IPS-18a (cell line): ENCODE measurements around the gene CTTN.
"Not testable (repeated sequence)": the region's sequence is repeated elsewhere in the genome, so short reads cannot be mapped to it uniquely, and the experiment has no call there.

ENCODE experiments used
- H3K27ac ChIP-seq: one replicate; pipeline ENCODE4 v1.5.1; 2013; ENCODE audit warnings: low read length
- H3K27me3 ChIP-seq: one replicate; pipeline ENCODE4 v1.6.1; 2013; ENCODE audit warnings: mild to moderate bottlenecking, low read length; ENCODE audit not compliant: control insufficient read depth, insufficient read depth
- H3K36me3 ChIP-seq: one replicate; pipeline ENCODE4 v1.6.1; 2013; ENCODE audit warnings: low read depth, low read length; ENCODE audit not compliant: control insufficient read depth
- H3K4me1 ChIP-seq: one replicate; pipeline ENCODE4 v1.6.1; 2013; ENCODE audit warnings: low read depth, low read length; ENCODE audit not compliant: control insufficient read depth
- H3K4me3 ChIP-seq: one replicate; pipeline ENCODE4 v1.5.1; 2013; ENCODE audit warnings: low read length
- H3K9ac ChIP-seq: one replicate; pipeline ENCODE4 v1.6.1; 2013; ENCODE audit warnings: mild to moderate bottlenecking, low read length, moderate library complexity
- H3K9me3 ChIP-seq: one replicate; pipeline ENCODE4 v1.6.1; 2013; ENCODE audit warnings: low read depth, low read length; ENCODE audit not compliant: control insufficient read depth

Gene CTTN

DNA sequence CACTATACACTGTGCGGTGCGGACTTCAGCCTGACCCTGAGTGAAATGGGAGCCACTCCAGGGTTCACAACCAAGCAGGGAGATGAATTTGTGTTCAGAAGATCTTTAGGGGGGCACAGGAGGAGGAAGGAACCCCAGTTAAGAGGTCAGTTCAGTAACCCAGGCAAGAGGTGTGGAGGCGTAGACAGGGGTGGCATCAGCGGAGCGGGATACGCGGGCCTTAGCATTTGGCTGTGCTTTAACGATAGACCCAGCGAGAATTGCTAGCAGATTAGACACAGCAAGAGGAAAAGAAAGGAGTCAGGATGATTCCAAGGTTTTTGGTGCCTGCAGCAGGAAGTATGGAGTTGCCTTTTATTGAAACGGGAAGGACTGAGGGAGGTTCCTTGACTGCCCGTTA lies 46.8 kb downstream of the CTTN start:
- H3K4me3 ChIP-seq: no peak overlapping the region
- H3K9ac ChIP-seq: no peak overlapping the region
- H3K27me3 ChIP-seq: no peaks in the 10 kb centered on the region
- no peaks in the 10 kb centered on the region for H3K36me3 ChIP-seq
- no peak overlapping the region for H3K27ac ChIP-seq
- no peaks in the 10 kb centered on the region for H3K4me1 ChIP-seq
- H3K9me3 ChIP-seq: peaks cover 7% of the 10 kb centered on the region

DNA sequence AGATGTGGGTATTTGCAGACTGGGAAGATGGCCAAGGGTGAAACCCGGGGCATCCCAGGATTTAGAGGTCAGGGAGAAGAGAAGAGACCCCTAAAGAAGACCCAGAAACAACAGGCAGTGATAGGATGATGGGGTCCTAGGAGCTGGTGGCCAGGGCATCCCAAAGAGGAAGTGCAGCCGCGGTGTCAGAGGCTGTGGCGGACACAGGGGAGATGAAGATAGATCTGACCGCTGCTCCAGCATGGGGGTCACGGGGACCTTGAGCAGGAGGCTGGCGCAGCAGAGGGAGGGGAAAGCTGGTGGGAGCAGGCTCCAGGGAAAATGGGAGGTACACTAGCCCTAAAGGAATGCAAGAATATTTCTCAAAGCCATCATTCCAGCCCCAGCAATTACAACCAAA lies 47.3 kb downstream of the CTTN start:
- H3K4me1 ChIP-seq: no peaks in the 10 kb centered on the region

DNA sequence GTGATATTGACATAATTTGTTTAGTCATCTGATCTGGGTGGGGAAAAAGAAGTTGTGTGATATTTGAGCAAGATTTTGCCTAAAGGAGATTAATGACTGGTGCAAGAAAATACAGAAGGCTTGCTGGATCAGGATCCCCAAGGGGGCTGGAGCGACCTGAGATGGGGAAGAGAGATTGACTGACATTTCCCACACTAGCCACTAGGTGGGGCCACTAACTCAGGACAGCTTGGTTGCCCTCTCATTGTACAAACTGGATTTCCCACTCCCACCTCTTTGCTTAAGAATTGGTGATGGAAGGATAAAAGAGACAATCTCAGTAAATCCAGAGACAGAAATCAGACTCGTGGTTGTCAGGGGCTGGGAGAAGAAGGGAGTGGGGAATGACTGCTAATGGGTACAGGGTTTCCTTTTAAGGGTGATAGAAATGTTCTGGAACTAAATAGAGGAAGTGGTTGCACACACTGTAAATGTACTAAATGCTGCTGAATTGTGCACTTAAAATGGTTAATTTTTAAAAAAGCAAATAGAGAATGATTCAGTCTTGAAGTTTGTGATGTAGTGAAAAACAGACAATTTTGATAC lies 50.7 kb downstream of the CTTN start:
- Histone ChIP-seq H3K4me1 (no peaks in the 10 kb centered on the region), H3K27me3 (no peaks in the 10 kb centered on the region), H3K36me3 (no peaks in the 10 kb centered on the region), H3K9me3 (peaks cover 7% of the 10 kb centered on the region), H3K27ac (no peak overlapping the region), H3K9ac (no peak overlapping the region), H3K4me3 (no peak overlapping the region)

More for the DNA sequence above, 47.3 kb downstream of the CTTN start:
- Histone ChIP-seq H3K4me3 (no peak overlapping the region), H3K27ac (no peak overlapping the region), H3K9me3 (peaks cover 7% of the 10 kb centered on the region), H3K36me3 (no peaks in the 10 kb centered on the region), H3K27me3 (no peaks in the 10 kb centered on the region), H3K9ac (no peak overlapping the region)

DNA sequence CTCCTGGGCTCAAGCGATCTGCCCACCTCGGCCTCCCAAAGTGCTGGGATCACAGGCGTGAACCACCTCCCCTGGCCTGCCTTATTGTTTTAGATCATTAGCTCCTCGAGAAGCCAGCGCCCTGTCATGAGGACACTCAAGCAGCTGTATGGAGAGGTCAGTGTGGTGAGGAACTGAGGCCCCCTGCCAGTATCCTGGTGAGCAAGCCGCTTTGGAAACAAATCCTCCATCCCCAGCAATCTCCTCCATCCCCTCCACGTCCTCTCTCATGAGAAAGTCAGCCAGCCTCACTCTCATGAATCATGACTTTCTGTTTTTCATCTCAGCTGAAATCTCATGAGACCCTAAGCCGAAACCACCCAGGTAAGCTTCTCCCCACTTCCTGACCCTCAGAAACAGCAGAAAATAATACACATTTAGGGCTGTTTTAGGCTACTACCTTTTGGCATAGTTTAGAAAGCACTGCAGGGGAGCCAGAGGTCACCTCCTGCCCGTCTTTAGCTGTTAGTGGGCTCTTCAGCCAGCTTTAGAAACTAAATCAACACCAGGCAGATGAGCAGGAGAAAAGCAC lies 56.0 kb downstream of the CTTN start:
- Histone ChIP-seq H3K9me3 (peaks cover 6% of the 10 kb centered on the region), H3K4me3 (no peak overlapping the region), H3K27me3 (no peaks in the 10 kb centered on the region), H3K4me1 (no peaks in the 10 kb centered on the region), H3K9ac (no peak overlapping the region), H3K27ac (no peak overlapping the region), H3K36me3 (no peaks in the 10 kb centered on the region)

DNA sequence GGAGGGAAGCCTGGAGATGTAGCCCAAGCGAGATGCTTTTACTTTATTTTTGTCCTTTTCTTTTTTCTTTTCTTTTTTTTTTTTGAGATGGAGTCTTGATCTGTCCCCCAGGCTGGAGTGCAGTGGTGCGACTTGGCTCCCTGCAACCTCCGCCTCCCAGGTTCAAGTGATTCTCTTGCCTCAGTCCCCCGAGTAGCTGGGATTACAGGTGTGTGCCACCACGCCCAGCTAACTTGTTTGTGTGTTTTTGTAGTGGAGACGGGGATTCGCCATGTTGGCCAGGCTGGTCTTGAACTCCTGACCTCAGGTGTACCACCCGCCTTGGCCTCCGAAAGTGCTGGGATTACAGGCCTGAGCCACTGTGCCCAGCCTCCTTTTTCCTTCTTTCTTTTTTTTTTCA lies 56.5 kb downstream of the CTTN start:
- H3K4me3 ChIP-seq, H3K27me3 ChIP-seq, H3K9me3 ChIP-seq, H3K9ac ChIP-seq, H3K4me1 ChIP-seq, H3K27ac ChIP-seq, H3K36me3 ChIP-seq: not testable (repeated sequence)

DNA sequence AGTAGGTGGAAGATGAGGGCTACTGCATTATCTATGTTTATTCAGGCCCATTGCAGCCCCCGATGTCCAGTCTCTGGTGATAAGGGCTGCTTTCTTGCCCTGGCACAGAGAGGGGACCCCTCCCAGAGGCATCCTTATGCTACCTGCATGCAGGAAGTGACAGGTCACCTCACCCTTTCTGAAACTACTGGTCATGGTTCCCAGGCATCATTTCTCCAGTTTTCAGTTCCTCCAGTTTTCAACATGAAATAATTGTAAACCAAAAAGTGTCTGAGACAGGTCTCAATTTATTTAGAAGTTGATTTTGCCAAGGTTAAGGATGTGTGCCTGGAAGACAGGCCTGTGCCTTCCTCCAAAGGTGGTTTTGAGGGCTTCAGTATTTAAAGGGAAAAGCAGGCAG lies 57.0 kb downstream of the CTTN start:
- no peak overlapping the region for H3K4me3 ChIP-seq
- H3K9ac ChIP-seq: no peak overlapping the region
- H3K27me3 ChIP-seq: no peaks in the 10 kb centered on the region
- H3K4me1 ChIP-seq: no peaks in the 10 kb centered on the region
- no peak overlapping the region for H3K27ac ChIP-seq
- no peaks in the 10 kb centered on the region for H3K9me3 ChIP-seq
- H3K36me3 ChIP-seq: no peaks in the 10 kb centered on the region

DNA sequence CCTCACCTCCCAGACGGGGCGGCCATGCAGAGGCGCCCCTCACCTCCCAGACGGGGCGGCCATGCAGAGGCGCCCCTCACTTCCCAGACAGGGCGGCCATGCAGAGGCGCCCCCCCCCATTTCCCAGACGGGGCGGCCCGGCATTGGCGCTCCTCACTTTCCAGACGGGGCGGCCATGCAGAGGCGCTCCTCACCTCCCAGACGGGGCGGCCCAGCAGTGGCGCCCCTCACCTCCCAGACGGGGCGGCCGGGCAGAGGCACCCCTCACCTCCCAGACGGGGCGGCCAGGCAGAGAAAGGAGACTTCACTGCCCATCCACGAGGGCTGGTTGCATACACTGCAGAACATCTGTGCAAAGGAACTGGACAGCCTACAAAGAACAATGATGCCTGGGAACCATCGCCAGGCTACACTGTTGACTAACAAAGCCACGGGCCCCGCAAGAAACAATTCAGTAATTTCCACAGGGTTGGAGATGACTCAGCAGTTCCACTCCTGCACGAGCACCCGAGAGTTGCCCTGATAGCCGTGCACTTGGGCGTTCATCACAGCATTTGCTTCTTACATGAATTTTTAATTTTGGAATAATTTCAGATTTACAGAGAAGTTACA lies 58.7 kb downstream of the CTTN start:
- Histone ChIP-seq H3K27ac (no peak overlapping the region), H3K4me3 (no peak overlapping the region), H3K36me3 (no peaks in the 10 kb centered on the region)

DNA sequence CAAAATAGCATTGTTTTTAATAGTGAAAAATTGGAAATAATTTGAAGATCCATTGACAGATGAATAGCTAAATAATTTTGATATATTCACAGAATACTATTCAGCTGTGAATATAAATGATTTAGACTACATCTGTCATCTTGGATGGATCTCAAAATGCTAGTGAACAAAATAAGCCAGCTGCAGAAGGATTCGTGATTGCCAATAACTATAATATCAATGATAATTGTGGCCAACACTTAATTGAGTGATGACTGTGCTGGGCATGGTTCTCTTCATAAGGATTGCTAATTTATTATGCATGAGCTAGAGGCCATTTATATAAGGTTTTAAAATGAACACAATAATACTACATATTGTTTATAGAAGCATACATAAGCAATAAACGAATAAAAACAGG lies 60.4 kb downstream of the CTTN start:
- Histone ChIP-seq H3K9me3 (no peaks in the 10 kb centered on the region), H3K36me3 (no peaks in the 10 kb centered on the region), H3K4me3 (no peak overlapping the region), H3K27ac (no peak overlapping the region), H3K9ac (no peak overlapping the region), H3K27me3 (no peaks in the 10 kb centered on the region), H3K4me1 (no peaks in the 10 kb centered on the region)

More for the DNA sequence above, 58.7 kb downstream of the CTTN start:
- Histone ChIP-seq H3K9ac (no peak overlapping the region), H3K27me3 (no peaks in the 10 kb centered on the region), H3K9me3 (no peaks in the 10 kb centered on the region), H3K4me1 (no peaks in the 10 kb centered on the region)

DNA sequence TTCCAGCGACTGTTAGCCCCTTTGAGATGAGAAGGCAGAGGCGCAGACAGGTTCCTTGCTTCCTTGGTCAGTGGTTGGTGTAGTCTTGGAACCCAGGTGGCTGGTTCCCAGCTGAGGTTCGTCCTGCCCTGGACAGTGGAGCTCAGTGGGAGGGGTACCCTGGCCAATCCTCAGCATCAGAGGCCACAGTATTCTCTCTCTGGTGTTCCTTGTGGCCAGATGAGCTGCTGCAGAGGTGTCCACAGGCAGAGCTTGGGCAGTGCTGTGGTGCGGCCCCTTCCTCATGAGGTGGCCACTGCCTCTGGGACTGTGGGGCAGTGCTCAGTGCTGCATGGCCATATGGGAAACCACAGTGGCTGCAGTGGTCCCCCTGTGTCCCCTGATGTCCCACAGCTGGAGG lies 61.8 kb downstream of the CTTN start:
- Histone ChIP-seq H3K9ac (no peak overlapping the region), H3K9me3 (no peaks in the 10 kb centered on the region), H3K27me3 (no peaks in the 10 kb centered on the region), H3K4me3 (no peak overlapping the region), H3K4me1 (no peaks in the 10 kb centered on the region), H3K27ac (no peak overlapping the region), H3K36me3 (no peaks in the 10 kb centered on the region)

DNA sequence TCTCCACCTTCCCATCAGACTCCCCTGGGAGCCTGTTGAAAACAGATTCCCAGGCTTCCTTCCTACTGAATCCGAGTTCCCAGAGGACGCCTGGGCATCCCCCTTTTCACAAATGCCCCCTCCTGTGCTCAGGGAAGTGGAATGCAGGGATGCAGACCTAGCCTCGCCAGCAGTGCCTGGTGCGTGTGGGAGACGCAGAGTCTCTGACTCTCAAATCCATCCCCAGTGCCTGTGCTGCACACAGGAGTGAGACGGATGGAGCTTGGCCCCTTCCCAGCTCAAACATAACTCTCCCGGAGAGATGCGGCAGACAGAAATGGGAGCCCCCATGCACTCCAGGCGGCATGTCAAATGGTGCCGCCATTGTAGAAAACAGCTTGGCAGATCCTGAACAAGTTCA lies 62.6 kb downstream of the CTTN start:
- H3K27ac ChIP-seq: no peak overlapping the region
- no peak overlapping the region for H3K4me3 ChIP-seq
- no peaks in the 10 kb centered on the region for H3K4me1 ChIP-seq
- no peaks in the 10 kb centered on the region for H3K27me3 ChIP-seq
- no peaks in the 10 kb centered on the region for H3K36me3 ChIP-seq
- no peak overlapping the region for H3K9ac ChIP-seq
- no peaks in the 10 kb centered on the region for H3K9me3 ChIP-seq

DNA sequence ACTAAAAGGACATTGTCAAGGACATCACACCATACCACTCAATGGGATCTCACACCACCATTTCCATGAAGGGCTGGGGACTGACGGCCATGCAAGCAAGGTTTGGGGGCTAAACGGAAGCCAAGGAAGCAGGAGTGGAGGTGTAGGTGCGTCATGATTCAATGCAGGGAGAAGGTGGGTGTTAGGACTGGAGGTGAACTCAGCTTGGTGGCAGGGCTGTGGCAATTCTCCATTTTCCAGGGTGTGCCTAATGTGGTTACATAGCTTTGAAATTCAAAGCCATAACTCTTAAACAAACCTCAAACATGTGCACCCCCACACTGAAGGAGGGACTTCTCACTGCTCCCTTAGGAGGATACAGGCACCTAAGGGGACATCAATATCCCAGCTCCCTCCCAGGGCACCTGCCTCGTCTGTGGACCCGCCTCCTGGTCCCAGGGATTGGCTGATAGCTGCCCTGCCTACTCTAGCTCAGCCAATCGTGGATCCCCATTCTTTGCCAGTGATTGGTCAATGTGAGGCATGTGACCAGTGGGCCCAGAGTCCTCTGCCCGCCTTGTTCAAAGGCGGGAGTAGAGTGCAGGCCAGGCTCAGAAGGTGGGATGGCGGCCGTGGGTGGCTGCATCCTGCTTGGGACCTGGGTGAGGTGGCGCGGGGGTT lies 64.6 kb downstream of the CTTN start:
- Histone ChIP-seq H3K9me3 (no peaks in the 10 kb centered on the region), H3K36me3 (no peaks in the 10 kb centered on the region), H3K4me3 (no peak overlapping the region), H3K4me1 (no peaks in the 10 kb centered on the region), H3K9ac (no peak overlapping the region), H3K27ac (no peak overlapping the region), H3K27me3 (no peaks in the 10 kb centered on the region)
